Cardiac atrium fibroblast (primary cell): Measurements from ENCODE around the gene GFOD1. TPM values are rescaled to one million over a fixed set of nuclear protein-coding genes. Genes with fewer than 3 reads are reported as not detected.

Experiments used
- total RNA-seq: library from RNA; depleted of rRNA; stranded (reverse); fragments of >200 nt; gene quantifications from 2 replicates; pipeline ENCODE4 v1.2.3, GENCODE V29; 2015

Gene GFOD1
- total RNA-seq: 14.4 and 18.1 TPM in 2 replicates

GRCh38 chr6:13487122-13488014 lies at the start of gene GFOD1:
TSS of gene GFOD1 (minus strand) at chr6:13487600. CDS start at chr6:13486890, 710 bp downstream.

DNA sequence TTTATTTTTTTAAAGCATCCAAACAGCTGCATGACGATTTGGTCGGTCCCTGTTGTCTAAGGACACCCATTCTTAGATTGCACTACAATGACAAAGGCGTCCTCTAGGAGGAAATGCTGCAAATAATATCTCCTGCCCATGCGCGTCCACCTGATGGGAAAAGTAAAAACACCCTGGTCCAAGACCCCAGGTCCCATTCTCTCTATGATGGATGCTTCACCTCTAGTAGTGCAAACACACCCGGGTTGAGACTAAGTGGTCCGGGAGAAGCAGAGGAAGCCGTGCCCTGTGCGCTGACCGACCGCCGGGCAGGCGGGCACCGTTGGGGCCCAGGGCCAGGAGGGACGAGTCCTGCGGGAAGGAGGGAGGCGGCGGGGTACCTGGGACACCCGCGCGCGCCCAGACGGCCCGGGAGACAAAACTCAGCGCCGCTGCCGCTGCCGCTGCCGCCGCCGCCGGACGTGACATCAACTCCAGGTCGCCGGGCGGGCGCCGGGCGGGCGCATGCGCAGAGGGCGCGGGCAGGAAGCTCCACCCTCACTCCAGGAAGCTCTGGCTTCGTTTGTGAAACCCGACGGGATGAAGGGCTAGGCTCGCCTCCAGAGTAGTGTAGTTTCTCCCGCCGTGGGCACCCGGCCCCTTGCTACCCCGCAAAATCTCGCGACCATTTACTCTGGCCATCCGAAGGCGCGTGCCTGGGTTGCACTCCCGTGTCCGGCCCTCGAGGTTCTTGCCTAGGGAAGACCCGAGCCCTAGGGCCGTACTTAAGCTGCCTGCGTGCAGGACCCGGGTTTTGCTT lies 159.1 kb downstream of the GFOD1 start, which contains the start of gene TBC1D7:
Gene TBC1D7, minus strand, starts transcription at position 462 of the 799 bp plus-strand sequence. CDS start 1,639 bp downstream, outside the sequence.

Other genes with a start within 250 kb of the GFOD1 start
- gene TBC1D7, start 159.1 kb downstream of the GFOD1 start, total RNA-seq: 8.1 and 19.9 TPM in 2 replicates
- gene SIRT5, start 87.0 kb upstream of the GFOD1 start, total RNA-seq: 2.9 and 5.5 TPM in 2 replicates
- 50.7 and 69.5 TPM in 2 replicates for gene NOL7, start 127.7 kb upstream of the GFOD1 start, total RNA-seq
- gene RANBP9, start 224.2 kb upstream of the GFOD1 start, total RNA-seq: 21.5 and 22.8 TPM in 2 replicates